IMR-90 (cell line): ENCODE results near the gene DSCAM. TPM values are rescaled to one million over a fixed set of nuclear protein-coding genes. Genes with fewer than 3 reads are reported as not detected.

Source experiments
- ATAC-seq: fragments of 200-7000 bp; cut with Tn5 transposase; 2 replicates; pipeline ENCODE4 v1.9.1; 2020; ENCODE audit warnings: low read depth, mild to moderate bottlenecking, moderate library complexity
- BruUV-seq: library from RNA; stranded (reverse); fragments of 400-500 nt; replicated peaks from 2 replicates; lab custom pipeline; 2021; lab: Mats Ljungman, UMichigan
- CTCF ChIA-PET: fragments of 300-600 bp; formaldehyde crosslinking; extraction: SDS; loops from one replicate; lab custom pipeline; 2021; ENCODE audit warnings: antibody characterized with exemption; lab: Yijun Ruan, JAX
- POLR2A ChIA-PET: fragments of 300-600 bp; sonication (Branson Sonifier 250); formaldehyde crosslinking; loops from one replicate; lab custom pipeline; 2022; ENCODE audit warnings: antibody characterized with exemption; ENCODE audit not compliant: unreplicated experiment; lab: Charles Lee
- DNase-seq: peaks from one replicate; pipeline ENCODE4 v3.0.0; 2013
- H2AFZ ChIP-seq: replicated peaks from 2 replicates; pipeline ENCODE3; 2013; ENCODE audit warnings: low read length, mild to moderate bottlenecking; ENCODE audit not compliant: poor library complexity
- H2AK5ac ChIP-seq: 2 replicates; pipeline ENCODE4 v1.6.1; 2013; ENCODE audit warnings: low read depth, low read length, inconsistent platforms
- H2AK9ac ChIP-seq: replicated peaks from 2 replicates; pipeline ENCODE3; 2013; ENCODE audit warnings: mild to moderate bottlenecking, low read depth, low read length, moderate library complexity; ENCODE audit not compliant: poor library complexity
- H2BK120ac ChIP-seq: 2 replicates; pipeline ENCODE4 v1.6.1; 2013; ENCODE audit warnings: low read depth, low read length, inconsistent platforms
- H2BK15ac ChIP-seq: 3 replicates; pipeline ENCODE4 v1.6.1; 2013; ENCODE audit warnings: low read depth, low read length, inconsistent platforms
- H2BK20ac ChIP-seq: 2 replicates; pipeline ENCODE4 v1.6.1; 2013; ENCODE audit warnings: low read depth, mild to moderate bottlenecking, inconsistent platforms, low read length, moderate library complexity
- H2BK5ac ChIP-seq: 2 replicates; pipeline ENCODE4 v1.6.1; 2013; ENCODE audit warnings: mild to moderate bottlenecking, low read depth, low read length, inconsistent platforms; ENCODE audit not compliant: poor library complexity, severe bottlenecking
- H3K14ac ChIP-seq: replicated peaks from 2 replicates; pipeline ENCODE4 v1.6.1; 2013; ENCODE audit warnings: low read depth, low read length, inconsistent platforms
- H3K18ac ChIP-seq: 2 replicates; pipeline ENCODE4 v1.6.1; 2013; ENCODE audit warnings: low read depth, low read length, control low read depth
- H3K23ac ChIP-seq: 2 replicates; pipeline ENCODE4 v1.6.1; 2013; ENCODE audit warnings: low read depth, low read length, inconsistent platforms
- H3K27ac ChIP-seq: 2 replicates; pipeline ENCODE4 v1.5.1; 2013; ENCODE audit warnings: mild to moderate bottlenecking, control low read depth, low read length; ENCODE audit not compliant: insufficient read depth
- H3K27me3 ChIP-seq: 2 replicates; pipeline ENCODE4 v1.6.1; 2013; ENCODE audit warnings: low read length; ENCODE audit not compliant: control insufficient read depth, insufficient read depth
- H3K36me3 ChIP-seq: 2 replicates; pipeline ENCODE4 v1.6.1; 2013; ENCODE audit warnings: low read length, mixed read lengths; ENCODE audit not compliant: control insufficient read depth, insufficient read depth
- H3K4ac ChIP-seq: 2 replicates; pipeline ENCODE4 v1.6.1; 2013; ENCODE audit warnings: low read depth, low read length, inconsistent platforms
- H3K4me1 ChIP-seq: 2 replicates; pipeline ENCODE4 v1.6.1; 2013; ENCODE audit warnings: low read length, mixed read lengths; ENCODE audit not compliant: control insufficient read depth, insufficient read depth
- H3K4me2 ChIP-seq: 2 replicates; pipeline ENCODE4 v1.6.1; 2013; ENCODE audit warnings: low read depth, mild to moderate bottlenecking, control low read depth, low read length, moderate library complexity
- H3K4me3 ChIP-seq: 2 replicates; pipeline ENCODE4 v1.5.1; 2013; ENCODE audit warnings: low read depth, mild to moderate bottlenecking, control low read depth, low read length, moderate library complexity; ENCODE audit not compliant: insufficient read depth
- H3K56ac ChIP-seq: 2 replicates; pipeline ENCODE4 v1.6.1; 2013; ENCODE audit warnings: low read length, inconsistent platforms; ENCODE audit not compliant: insufficient read depth; ENCODE audit errors: extremely low read depth
- H3K79me1 ChIP-seq, 2 experiments: 2 replicates each; pipeline ENCODE4 v1.6.1; 2013; ENCODE audit warnings: low read length in 2 of 2, inconsistent platforms in 1 of 2, low read depth in 1 of 2
- H3K9ac ChIP-seq: 2 replicates; pipeline ENCODE4 v1.6.1; 2013; ENCODE audit warnings: low read depth, low read length, control low read depth
- H3K9me1 ChIP-seq: 2 replicates; pipeline ENCODE4 v1.6.1; 2013; ENCODE audit warnings: low read length, inconsistent platforms; ENCODE audit not compliant: insufficient read depth
- H3K9me3 ChIP-seq: 2 replicates; pipeline ENCODE4 v1.6.1; 2013; ENCODE audit warnings: low read length; ENCODE audit not compliant: control insufficient read depth, insufficient read depth
- H4K20me1 ChIP-seq: 2 replicates; pipeline ENCODE4 v1.6.1; 2013; ENCODE audit warnings: low read length, inconsistent platforms; ENCODE audit not compliant: insufficient read depth
- H4K5ac ChIP-seq: 2 replicates; pipeline ENCODE4 v1.6.1; 2013; ENCODE audit warnings: mild to moderate bottlenecking, low read depth, low read length, control low read depth
- H4K8ac ChIP-seq, 2 experiments: 2 replicates each; pipeline ENCODE4 v1.6.1; 2013; ENCODE audit warnings: low read depth in 2 of 2, low read length in 2 of 2, control low read depth in 1 of 2, inconsistent platforms in 1 of 2
- H4K91ac ChIP-seq: 2 replicates; pipeline ENCODE4 v1.6.1; 2013; ENCODE audit warnings: low read depth, low read length, inconsistent platforms; ENCODE audit not compliant: insufficient read depth
- CEBPB ChIP-seq: IDR thresholded peaks from 2 replicates; pipeline ENCODE4 v1.6.1; 2012; ENCODE audit warnings: low read depth, low read length, improper control_type of control experiment
- ELK1 ChIP-seq: fragments of 150-350 bp; IDR thresholded peaks from 2 replicates; pipeline ENCODE4 v1.6.1; 2016; ENCODE audit warnings: low read depth, mild to moderate bottlenecking, low read length, moderate library complexity, borderline replicate concordance
- MAFK ChIP-seq: IDR thresholded peaks from 2 replicates; pipeline ENCODE4 v1.6.1; 2012; ENCODE audit warnings: low read depth, low read length, improper control_type of control experiment
- MAZ ChIP-seq: IDR thresholded peaks from 2 replicates; pipeline ENCODE4 v1.6.1; 2012; ENCODE audit warnings: low read depth, mild to moderate bottlenecking, low read length, improper control_type of control experiment, moderate library complexity, borderline replicate concordance
- NFE2L2 ChIP-seq: fragments of 150-350 bp; IDR thresholded peaks from 2 replicates; pipeline ENCODE4 v1.6.1; 2016; ENCODE audit warnings: low read depth, mild to moderate bottlenecking, low read length
- USF2 ChIP-seq: fragments of 150-350 bp; IDR thresholded peaks from 2 replicates; pipeline ENCODE4 v1.6.1; 2017; ENCODE audit warnings: mild to moderate bottlenecking, antibody characterized with exemption, low read length, low read depth
- WGBS, 2 experiments: methylation state at CpG; one replicate each; pipeline versions ENCODE4 v1.1.5 to v1.1.7; 2013; ENCODE audit warnings: missing lambda C conversion rate in 2 of 2; ENCODE audit not compliant: insufficient read length in 1 of 2; ENCODE audit errors: extremely low coverage in 2 of 2; 5-methylcytosine and 5-hydroxymethylcytosine counted together
- dilution Hi-C: fragments of 300-500 bp; cut with HindIII; formaldehyde crosslinking; loops from one replicate; pipeline ENCODE4 v1.14.3; 2018; ENCODE audit warnings: low sequenced_read_pairs; ENCODE audit not compliant: unreplicated experiment
- in situ Hi-C: fragments of 300-500 bp; cut with MboI; formaldehyde crosslinking; loops from 3 replicates; pipeline ENCODE4 v1.14.3; 2019; ENCODE audit warnings: low sequenced_read_pairs, inconsistent platforms, mixed read lengths
- intact Hi-C: fragments of 100-400 bp; cut with micrococcal nuclease; formaldehyde crosslinking; loops from 2 replicates; pipeline ENCODE4 v1.10.0; 2022
- polyA plus RNA-seq, 3 experiments: library from polyadenylated mRNA; depleted of rRNA; stranded (reverse); fragments of >200 nt; gene quantifications; 2 replicates each; pipeline ENCODE4 v1.2.3, GENCODE V29; 2012; ENCODE audit warnings: low replicate concordance in 1 of 3
- total RNA-seq: library from RNA; depleted of rRNA; stranded (reverse); fragments of >200 nt; gene quantifications from 2 replicates; pipeline ENCODE4 v1.2.3, GENCODE V29; 2012

Gene DSCAM
- total and polyA plus RNA-seq, 2 of the 4 experiments (the other 2 are of a cell fraction) = under 0.01 to 0.02 TPM

- Histone ChIP-seq H3K4me2 (no peak overlapping the region), H4K5ac (no peak overlapping the region), H2BK15ac (no peak overlapping the region), H3K4me1 (no peaks in the 10 kb centered on the region), H2BK120ac (no peak overlapping the region), H3K27me3 (no peaks in the 10 kb centered on the region), H3K9me3 (peaks cover 17% of the 10 kb centered on the region), H4K8ac (no peak overlapping the region), H4K91ac (no peak overlapping the region), H2AFZ (no peak overlapping the region), H3K9me1 (no peaks in the 10 kb centered on the region), H3K14ac (no peak overlapping the region), H3K56ac (no peak overlapping the region), H3K9ac (no peak overlapping the region), H3K27ac (no peak overlapping the region), H3K23ac (no peak overlapping the region), H2AK9ac (no peak overlapping the region), H2BK5ac (no peak overlapping the region), H3K36me3 (no peaks in the 10 kb centered on the region), H2BK20ac (no peak overlapping the region), H3K18ac (no peak overlapping the region), H3K79me1 (no peaks in the 10 kb centered on the region), H3K4ac (no peak overlapping the region), H4K20me1 (no peaks in the 10 kb centered on the region), H2AK5ac (no peak overlapping the region), H3K4me3 (no peak overlapping the region)
- dilution Hi-C loops (no loop called here), in situ Hi-C loops (no loop called here), intact Hi-C loops (no loop called here)
- ATAC-seq (no peak), DNase-seq (no peak)
- TF ChIP-seq MAFK = no peak
- no peak for TF ChIP-seq ELK1
- no peak for TF ChIP-seq NFE2L2
- TF ChIP-seq CEBPB = no peak
- no peak for TF ChIP-seq MAZ
- TF ChIP-seq USF2 = no peak
- CTCF ChIA-PET = no interaction called here
- no CpG with 5 or more reads among the region's 3 CpGs for WGBS, 2 experiments
- POLR2A ChIA-PET = no interaction called here
- no TSS peak for BruUV-seq
Observed at GRCh38 chr21:40316104-40316503, 530.9 kb downstream of the DSCAM start.
